Measurements from ENCODE around the gene VSNL1.

VSNL1 gene

GRCh38 chr2:17578466-17578928 lies 38.0 kb downstream of the VSNL1 start:
- no peaks in the 10 kb centered on the region for H3K9me3 ChIP-seq (ENCODE audit: insufficient read depth, low read depth, low read length)
- no peak overlapping the region for H2BK5ac ChIP-seq (ENCODE audit: low read depth, low read length, poor library complexity)
- no CpG with 5 or more reads among the region's 5 CpGs for WGBS (ENCODE audit: extremely low coverage, insufficient coverage, insufficient read length)
- H3K36me3 ChIP-seq (ENCODE audit: control insufficient read depth in 1 of 2, insufficient read depth in 2 of 2, low read length in 2 of 2) = no peaks in the 10 kb centered on the region
- H2AK5ac ChIP-seq (ENCODE audit: low read length) = no peak overlapping the region
- H4K91ac ChIP-seq (ENCODE audit: low read depth, low read length) = no peak overlapping the region
- no peaks in the 10 kb centered on the region for H3K4me1 ChIP-seq (ENCODE audit: control insufficient read depth in 1 of 2, insufficient read depth in 2 of 2, low read length in 2 of 2)
- H3K4me2 ChIP-seq (ENCODE audit: low read length) = no peak overlapping the region
- no peak overlapping the region for H3K27ac ChIP-seq (ENCODE audit: low read depth, low read length)
- H2BK12ac ChIP-seq (ENCODE audit: low read length) = no peak overlapping the region
- H3K18ac ChIP-seq (ENCODE audit: low read length) = no peak overlapping the region
- H3K79me2 ChIP-seq (ENCODE audit: control insufficient read depth, insufficient read depth, low read length, poor library complexity) = no peaks in the 10 kb centered on the region
- H4K8ac ChIP-seq (ENCODE audit: low read depth, low read length) = no peak overlapping the region
- H3K4me3 ChIP-seq (ENCODE audit: low read depth, low read length) = no peak overlapping the region
- no peaks in the 10 kb centered on the region for H3K79me1 ChIP-seq (ENCODE audit: low read length)
- DNase-seq = no peak
- no peak overlapping the region for H2AFZ ChIP-seq (ENCODE audit: insufficient read depth, low read length, poor library complexity)
- H3K23ac ChIP-seq (ENCODE audit: low read length) = no peak overlapping the region
- no peak overlapping the region for H2BK120ac ChIP-seq (ENCODE audit: insufficient read depth, low read length, poor library complexity)
- no peaks in the 10 kb centered on the region for H3K27me3 ChIP-seq (ENCODE audit: insufficient read depth, low read length)
- no peak overlapping the region for H4K12ac ChIP-seq (ENCODE audit: low read depth, low read length)
- H3K4ac ChIP-seq (ENCODE audit: low read depth, low read length) = no peak overlapping the region
- no peak overlapping the region for H3K14ac ChIP-seq (ENCODE audit: low read length)
- H3K9ac ChIP-seq (ENCODE audit: low read length) = no peak overlapping the region

- Histone ChIP-seq H3K27ac (ENCODE audit: low read depth, low read length) (no peak overlapping the region), H3K36me3 (ENCODE audit: control insufficient read depth in 1 of 2, insufficient read depth in 2 of 2, low read length in 2 of 2) (no peaks in the 10 kb centered on the region), H2BK12ac (ENCODE audit: low read length) (no peak overlapping the region), H4K91ac (ENCODE audit: low read depth, low read length) (no peak overlapping the region), H2AK5ac (ENCODE audit: low read length) (no peak overlapping the region), H4K12ac (ENCODE audit: low read depth, low read length) (no peak overlapping the region), H3K4me2 (ENCODE audit: low read length) (no peak overlapping the region), H2AFZ (ENCODE audit: insufficient read depth, low read length, poor library complexity) (no peak overlapping the region), H3K9ac (ENCODE audit: low read length) (no peak overlapping the region), H3K23ac (ENCODE audit: low read length) (no peak overlapping the region), H3K9me3 (ENCODE audit: insufficient read depth, low read depth, low read length) (no peaks in the 10 kb centered on the region), H2BK5ac (ENCODE audit: low read depth, low read length, poor library complexity) (no peak overlapping the region), H3K4ac (ENCODE audit: low read depth, low read length) (no peak overlapping the region), H3K79me2 (ENCODE audit: control insufficient read depth, insufficient read depth, low read length, poor library complexity) (no peaks in the 10 kb centered on the region), H3K27me3 (ENCODE audit: insufficient read depth, low read length) (no peaks in the 10 kb centered on the region), H3K79me1 (ENCODE audit: low read length) (no peaks in the 10 kb centered on the region), H2BK120ac (ENCODE audit: insufficient read depth, low read length, poor library complexity) (no peak overlapping the region), H4K8ac (ENCODE audit: low read depth, low read length) (no peak overlapping the region), H3K14ac (ENCODE audit: low read length) (no peak overlapping the region), H3K18ac (ENCODE audit: low read length) (no peak overlapping the region), H3K4me1 (ENCODE audit: control insufficient read depth in 1 of 2, insufficient read depth in 2 of 2, low read length in 2 of 2) (no peaks in the 10 kb centered on the region), H3K4me3 (ENCODE audit: low read depth, low read length) (no peak overlapping the region)
- no peak for DNase-seq
- no CpG with 5 or more reads among the region's 3 CpGs for WGBS (ENCODE audit: extremely low coverage, insufficient coverage, insufficient read length)
Measured at GRCh38 chr2:17579605-17580318, 39.3 kb downstream of the VSNL1 start.

GRCh38 chr2:17580319-17580715 lies 39.8 kb downstream of the VSNL1 start:
- Histone ChIP-seq H4K91ac (ENCODE audit: low read depth, low read length) (no peak overlapping the region), H3K14ac (ENCODE audit: low read length) (no peak overlapping the region), H2AK5ac (ENCODE audit: low read length) (no peak overlapping the region), H2BK120ac (ENCODE audit: insufficient read depth, low read length, poor library complexity) (no peak overlapping the region), H3K4me2 (ENCODE audit: low read length) (no peak overlapping the region), H4K8ac (ENCODE audit: low read depth, low read length) (no peak overlapping the region), H3K79me1 (ENCODE audit: low read length) (no peaks in the 10 kb centered on the region), H3K9ac (ENCODE audit: low read length) (no peak overlapping the region), H3K23ac (ENCODE audit: low read length) (no peak overlapping the region), H3K4ac (ENCODE audit: low read depth, low read length) (no peak overlapping the region), H3K36me3 (ENCODE audit: control insufficient read depth in 1 of 2, insufficient read depth in 2 of 2, low read length in 2 of 2) (no peaks in the 10 kb centered on the region), H2BK12ac (ENCODE audit: low read length) (no peak overlapping the region), H3K27me3 (ENCODE audit: insufficient read depth, low read length) (no peaks in the 10 kb centered on the region), H3K18ac (ENCODE audit: low read length) (no peak overlapping the region), H3K79me2 (ENCODE audit: control insufficient read depth, insufficient read depth, low read length, poor library complexity) (no peaks in the 10 kb centered on the region), H2BK5ac (ENCODE audit: low read depth, low read length, poor library complexity) (no peak overlapping the region), H3K4me3 (ENCODE audit: low read depth, low read length) (no peak overlapping the region), H3K4me1 (ENCODE audit: control insufficient read depth in 1 of 2, insufficient read depth in 2 of 2, low read length in 2 of 2) (no peaks in the 10 kb centered on the region), H3K27ac (ENCODE audit: low read depth, low read length) (no peak overlapping the region), H2AFZ (ENCODE audit: insufficient read depth, low read length, poor library complexity) (no peak overlapping the region), H4K12ac (ENCODE audit: low read depth, low read length) (no peak overlapping the region), H3K9me3 (ENCODE audit: insufficient read depth, low read depth, low read length) (no peaks in the 10 kb centered on the region)
- WGBS (ENCODE audit: extremely low coverage, insufficient coverage, insufficient read length) = no CpG with 5 or more reads among the region's 2 CpGs
- no peak for DNase-seq

- no peak for DNase-seq
Measured at GRCh38 chr2:17581831-17582230, 41.3 kb downstream of the VSNL1 start.

More at GRCh38 chr2:17581831-17582230, 41.3 kb downstream of the VSNL1 start:
- Histone ChIP-seq H2BK120ac (ENCODE audit: insufficient read depth, low read length, poor library complexity) (no peak overlapping the region), H3K36me3 (ENCODE audit: control insufficient read depth in 1 of 2, insufficient read depth in 2 of 2, low read length in 2 of 2) (no peaks in the 10 kb centered on the region), H2AK5ac (ENCODE audit: low read length) (no peak overlapping the region), H4K91ac (ENCODE audit: low read depth, low read length) (no peak overlapping the region), H3K4ac (ENCODE audit: low read depth, low read length) (no peak overlapping the region), H3K4me1 (ENCODE audit: control insufficient read depth in 1 of 2, insufficient read depth in 2 of 2, low read length in 2 of 2) (no peaks in the 10 kb centered on the region), H3K79me1 (ENCODE audit: low read length) (no peaks in the 10 kb centered on the region), H2AFZ (ENCODE audit: insufficient read depth, low read length, poor library complexity) (no peak overlapping the region), H3K9ac (ENCODE audit: low read length) (no peak overlapping the region), H3K27ac (ENCODE audit: low read depth, low read length) (no peak overlapping the region), H3K14ac (ENCODE audit: low read length) (no peak overlapping the region), H4K8ac (ENCODE audit: low read depth, low read length) (no peak overlapping the region), H3K9me3 (ENCODE audit: insufficient read depth, low read depth, low read length) (no peaks in the 10 kb centered on the region), H2BK5ac (ENCODE audit: low read depth, low read length, poor library complexity) (no peak overlapping the region), H2BK12ac (ENCODE audit: low read length) (no peak overlapping the region), H3K79me2 (ENCODE audit: control insufficient read depth, insufficient read depth, low read length, poor library complexity) (no peaks in the 10 kb centered on the region), H3K18ac (ENCODE audit: low read length) (no peak overlapping the region), H3K4me2 (ENCODE audit: low read length) (no peak overlapping the region), H4K12ac (ENCODE audit: low read depth, low read length) (no peak overlapping the region), H3K23ac (ENCODE audit: low read length) (no peak overlapping the region), H3K4me3 (ENCODE audit: low read depth, low read length) (no peak overlapping the region), H3K27me3 (ENCODE audit: insufficient read depth, low read length) (no peaks in the 10 kb centered on the region)
- no CpG with 5 or more reads among the region's 2 CpGs for WGBS (ENCODE audit: extremely low coverage, insufficient coverage, insufficient read length)
